ENCODE data around the gene ST6GALNAC1. TPM values are rescaled to one million over a fixed set of nuclear protein-coding genes. Genes with fewer than 3 reads are reported as not detected.

ST6GALNAC1 gene
- total and polyA plus RNA-seq, 2 of the 8 experiments (the other 6 are each of a cell fraction or from before 2014, with no cell fraction given): not detected

GRCh38 chr17:76635039-76635438, 8.5 kb downstream of the ST6GALNAC1 start:
- H3K9me3 ChIP-seq (ENCODE audit: insufficient read depth in 2 of 2, low read depth in 1 of 2, low read length in 1 of 2): no peaks in the 10 kb centered on the region
- H3K79me2 ChIP-seq (ENCODE audit: control insufficient read depth in 1 of 2, insufficient read depth in 2 of 2, low read length in 2 of 2): no peaks in the 10 kb centered on the region
- H2BK120ac ChIP-seq (replicated peaks; ENCODE audit: low read depth, low read length): no peak overlapping the region
- H3K9ac ChIP-seq (replicated peaks in 1 of 4; ENCODE audit: extremely low read depth in 1 of 4, low read depth in 3 of 4, low read length in 3 of 4): no peak overlapping the region
- H3K23ac ChIP-seq (ENCODE audit: insufficient read length): no peak overlapping the region
- H4K20me1 ChIP-seq (replicated peaks in 1 of 2; ENCODE audit: control insufficient read depth in 1 of 2, insufficient read depth in 2 of 2, low read length in 2 of 2): no peaks in the 10 kb centered on the region
- H3K4me3 ChIP-seq (ENCODE audit: extremely low read depth in 1 of 4, insufficient read depth in 2 of 4, low read depth in 3 of 4, low read length in 4 of 4): no peak overlapping the region
- no peak for DNase-seq (ENCODE audit: low read depth in 1 of 2, low spot score in 2 of 2)
- no peaks in the 10 kb centered on the region for H3K27me3 ChIP-seq (replicated peaks in 1 of 4; ENCODE audit: control insufficient read depth in 3 of 4, extremely low read depth in 1 of 4, insufficient read depth in 3 of 4, low read length in 3 of 4)
- H3K27ac ChIP-seq (ENCODE audit: low read depth, low read length): no peak overlapping the region
- H4K91ac ChIP-seq (replicated peaks; ENCODE audit: insufficient read length, low read length): no peak overlapping the region
- H3K36me3 ChIP-seq (ENCODE audit: control insufficient read depth in 2 of 4, insufficient read depth in 4 of 4, low read length in 3 of 4): no peaks in the 10 kb centered on the region
- no peak overlapping the region for H3K4me2 ChIP-seq (ENCODE audit: insufficient read depth in 1 of 2, low read depth in 2 of 2, low read length in 2 of 2)
- no peak overlapping the region for H2AK5ac ChIP-seq (ENCODE audit: low read depth, low read length)
- WGBS, 2 experiments (ENCODE audit: extremely low coverage in 1 of 2, insufficient coverage in 1 of 2, insufficient read length in 1 of 2, insufficient replicate concordance in 2 of 2, low coverage in 1 of 2, low lambda C conversion rate in 2 of 2, missing lambda C conversion rate in 1 of 2): 94% methylated on average over 5 of the region's 5 CpGs; no CpG with 5 or more reads in 1 of the 2 experiments
- no peak overlapping the region for H2BK5ac ChIP-seq (ENCODE audit: low read depth, low read length)
- no peak overlapping the region for H4K5ac ChIP-seq (ENCODE audit: insufficient read length, low read depth, low read length)
- no peak overlapping the region for H2BK15ac ChIP-seq (ENCODE audit: low read length)
- no peak overlapping the region for H3K4ac ChIP-seq (replicated peaks; ENCODE audit: insufficient read length, low read depth, low read length)
- no peak overlapping the region for H2BK12ac ChIP-seq (ENCODE audit: low read depth, low read length)
- POLR2A ChIA-PET (ENCODE audit: partially characterized antibody): interaction anchor here (0.7 kb wide), 1 partner anchor 11 kb away, joined by 3 read pairs; no protein-coding TSS in a partner anchor
- no peak overlapping the region for H2AFZ ChIP-seq (ENCODE audit: low read length)
- H2BK20ac ChIP-seq (ENCODE audit: low read length): no peak overlapping the region
- no peak overlapping the region for H3K14ac ChIP-seq (ENCODE audit: insufficient read length)
- no peaks in the 10 kb centered on the region; the same call in 1 of the 2 replicates for H3K23me2 ChIP-seq (ENCODE audit: low read depth, low read length)
- no peak overlapping the region for H3K56ac ChIP-seq (replicated peaks; ENCODE audit: insufficient read length, low read depth, low read length)
- H3K4me1 ChIP-seq (replicated peaks in 1 of 4; ENCODE audit: control insufficient read depth in 3 of 4, insufficient read depth in 4 of 4, low read length in 3 of 4): peaks cover 0 to 8% (median 2%) of the 10 kb centered on the region in 4 experiments; a peak in 4 of 7 replicates
- CTCF ChIA-PET (ENCODE audit: partially characterized antibody): interaction anchor here (2.0 to 5.3 kb wide), 2 partner anchors 11 to 47 kb away, joined by 8 to 30 read pairs; no protein-coding TSS in a partner anchor
- no peak overlapping the region for H4K8ac ChIP-seq (ENCODE audit: extremely low read depth, insufficient read depth, low read length)
- H3K79me1 ChIP-seq (ENCODE audit: low read depth, low read length): no peaks in the 10 kb centered on the region
- FAIRE-seq: no peak
- no peak overlapping the region for H3K18ac ChIP-seq (ENCODE audit: extremely low read depth, low read length)
- TF ChIP-seq EGR1 (IDR thresholded peaks at IDR 0.05; ENCODE audit: borderline replicate concordance, low read depth, low read length): no peak
- TF ChIP-seq NANOG (IDR thresholded peaks at IDR 0.05; ENCODE audit: insufficient read depth, low read depth, low read length, poor library complexity, severe bottlenecking): no peak
- TF ChIP-seq JUN (IDR thresholded peaks at IDR 0.05; ENCODE audit: low read depth, low read length): no peak
- no peak for TF ChIP-seq TCF12 (IDR thresholded peaks at IDR 0.05; ENCODE audit: low read depth, low read length)
- TF ChIP-seq CBX5 (IDR thresholded peaks at IDR 0.05; ENCODE audit: low read depth, low read length): no peak
- no peak for TF ChIP-seq ASH2L (IDR thresholded peaks at IDR 0.05; ENCODE audit: low read length)
- TF ChIP-seq CREB1 (IDR thresholded peaks at IDR 0.05): no peak
- TF ChIP-seq, protein P1, sequence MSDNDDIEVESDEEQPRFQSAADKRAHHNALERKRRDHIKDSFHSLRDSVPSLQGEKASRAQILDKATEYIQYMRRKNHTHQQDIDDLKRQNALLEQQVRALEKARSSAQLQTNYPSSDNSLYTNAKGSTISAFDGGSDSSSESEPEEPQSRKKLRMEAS (IDR thresholded peaks at IDR 0.05): no peak
- TF ChIP-seq, protein P2, sequence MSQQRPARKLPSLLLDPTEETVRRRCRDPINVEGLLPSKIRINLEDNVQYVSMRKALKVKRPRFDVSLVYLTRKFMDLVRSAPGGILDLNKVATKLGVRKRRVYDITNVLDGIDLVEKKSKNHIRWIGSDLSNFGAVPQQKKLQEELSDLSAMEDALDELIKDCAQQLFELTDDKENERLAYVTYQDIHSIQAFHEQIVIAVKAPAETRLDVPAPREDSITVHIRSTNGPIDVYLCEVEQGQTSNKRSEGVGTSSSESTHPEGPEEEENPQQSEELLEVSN (IDR thresholded peaks at IDR 0.05): no peak
- TF ChIP-seq POLR2AphosphoS5 (IDR thresholded peaks at IDR 0.05; ENCODE audit: low read depth, low read length): no peak
- no peak for TF ChIP-seq MAFK (IDR thresholded peaks at IDR 0.05; ENCODE audit: low read depth, low read length)
- no peak for TF ChIP-seq RAD21 (IDR thresholded peaks at IDR 0.05 in 1 of 2, conservative IDR thresholded peaks at IDR 0.05 in 1 of 2; ENCODE audit: low read depth in 2 of 2, low read length in 2 of 2)
- no peak for TF ChIP-seq JUND (IDR thresholded peaks at IDR 0.05; ENCODE audit: low read length)
- TF ChIP-seq SRF (IDR thresholded peaks at IDR 0.05; ENCODE audit: low read depth, low read length): no peak
